GM18907 (cell line): ENCODE results near the gene CXCR5.
"Not testable (repeated sequence)": the region's sequence is repeated elsewhere in the genome, so short reads cannot be mapped to it uniquely, and the experiment has no call there.

Experiments used
- ATAC-seq: cut with Tn5 transposase; IDR thresholded peaks from one replicate; pipeline ENCODE4 v1.9.1; 2021; ENCODE audit warnings: mild to moderate bottlenecking, moderate library complexity; ENCODE audit not compliant: unreplicated experiment

Gene CXCR5

GRCh38 chr11:118883368-118884071 lies at the start of gene CXCR5:
TSS of gene CXCR5 (plus strand) at chr11:118883892. CDS start at chr11:118883942, 50 bp downstream.
- peak; percentile 71 for ATAC-seq

DNA sequence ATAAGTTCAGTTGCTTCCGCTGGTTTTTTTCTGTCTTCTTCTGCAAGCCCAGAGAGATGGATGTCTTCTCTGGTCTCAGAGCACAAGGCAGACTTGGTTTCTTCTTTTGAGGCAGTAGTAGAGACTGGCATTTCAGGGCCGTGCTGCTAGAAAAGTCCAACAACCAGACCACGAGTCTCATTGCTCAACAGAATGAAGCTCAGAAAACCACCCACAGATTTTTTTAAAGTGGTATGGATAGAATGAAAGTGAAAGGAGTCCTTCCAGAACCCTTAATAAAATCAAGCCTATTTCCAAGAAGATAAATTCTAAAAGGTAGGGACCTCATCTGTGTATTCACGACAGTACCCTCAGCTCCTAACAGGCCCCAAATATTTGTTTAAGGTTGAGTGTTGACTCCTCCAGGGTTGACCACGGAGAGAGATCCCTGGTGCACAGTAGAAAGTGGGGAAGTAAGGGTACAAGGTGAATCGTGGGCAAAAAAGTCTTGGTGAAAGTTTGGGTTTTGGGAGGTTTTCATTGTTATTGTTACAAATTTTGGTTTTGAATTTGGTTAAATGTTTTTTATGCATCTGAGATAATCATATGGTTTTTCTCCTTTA lies 49.2 kb upstream of the CXCR5 start:
- no peak for ATAC-seq

DNA sequence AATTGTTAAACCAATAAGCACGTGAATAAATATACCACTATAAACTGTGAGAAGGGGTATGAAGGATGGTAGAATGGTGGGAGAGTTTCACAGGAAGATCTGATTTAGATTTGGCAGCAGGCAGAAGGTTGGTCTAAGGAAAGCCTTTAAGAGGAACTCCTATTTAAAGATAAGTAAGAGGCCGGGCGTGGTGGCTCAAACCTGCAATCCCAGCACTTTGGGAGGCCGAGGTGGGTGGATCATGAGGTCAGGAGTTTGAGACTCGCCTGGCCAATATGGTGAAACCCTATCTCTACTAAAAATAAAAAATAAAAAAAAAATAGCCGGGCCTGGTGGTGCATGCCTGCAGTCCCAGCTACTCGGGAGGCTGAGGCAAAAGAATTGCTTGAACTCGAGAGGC lies 45.8 kb upstream of the CXCR5 start:
- ATAC-seq, result no peak

GRCh38 chr11:118838905-118839553 lies 44.7 kb upstream of the CXCR5 start:
- ATAC-seq, result peak; percentile 81

- ATAC-seq, result peak; percentile 63
These were observed 42.0 kb upstream of the CXCR5 start for GRCh38 chr11:118841469-118842242.

DNA sequence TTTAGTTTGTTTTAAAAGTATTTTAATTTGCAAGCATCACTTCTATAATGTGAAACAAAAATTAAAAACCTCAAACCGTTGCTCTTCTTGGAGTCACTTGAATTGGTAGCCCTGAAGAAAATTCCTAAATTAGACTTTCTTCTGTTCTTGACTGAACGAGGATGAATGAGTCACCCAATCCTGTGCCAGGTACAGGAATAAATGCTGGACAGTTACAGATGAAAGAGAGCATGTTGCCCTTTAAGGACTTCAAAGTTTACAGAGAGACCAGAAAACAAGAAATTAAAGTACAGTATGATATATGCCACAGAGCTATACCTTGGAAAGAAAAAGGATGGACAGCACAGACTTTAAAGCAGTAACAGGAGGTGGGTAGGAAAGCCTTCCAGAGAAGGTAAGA lies 41.3 kb upstream of the CXCR5 start:
- ATAC-seq, result no peak

GRCh38 chr11:118842843-118843242 lies 40.8 kb upstream of the CXCR5 start:
- not testable (repeated sequence) for ATAC-seq

DNA sequence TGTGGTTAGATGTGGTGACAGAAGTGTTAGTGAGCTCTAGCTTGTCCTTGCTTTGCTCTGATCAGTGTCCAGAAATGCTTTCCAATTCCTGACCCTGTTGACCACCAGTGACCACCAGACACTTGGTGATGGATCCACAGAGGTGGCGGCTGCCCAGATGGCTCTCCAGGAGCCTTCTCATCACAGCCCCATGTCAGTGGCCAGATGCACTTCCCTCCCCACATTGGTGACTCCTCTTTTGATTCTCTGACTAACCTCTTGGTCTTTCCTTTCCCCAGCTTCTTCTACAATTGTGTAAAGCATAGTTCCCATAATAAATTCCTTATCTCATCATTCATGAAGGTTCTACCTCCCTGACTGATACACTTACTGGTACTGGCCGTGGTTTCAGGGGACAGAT lies 40.1 kb upstream of the CXCR5 start:
- no peak for ATAC-seq

- no peak for ATAC-seq
These were observed 38.3 kb upstream of the CXCR5 start for GRCh38 chr11:118845369-118845768.

DNA sequence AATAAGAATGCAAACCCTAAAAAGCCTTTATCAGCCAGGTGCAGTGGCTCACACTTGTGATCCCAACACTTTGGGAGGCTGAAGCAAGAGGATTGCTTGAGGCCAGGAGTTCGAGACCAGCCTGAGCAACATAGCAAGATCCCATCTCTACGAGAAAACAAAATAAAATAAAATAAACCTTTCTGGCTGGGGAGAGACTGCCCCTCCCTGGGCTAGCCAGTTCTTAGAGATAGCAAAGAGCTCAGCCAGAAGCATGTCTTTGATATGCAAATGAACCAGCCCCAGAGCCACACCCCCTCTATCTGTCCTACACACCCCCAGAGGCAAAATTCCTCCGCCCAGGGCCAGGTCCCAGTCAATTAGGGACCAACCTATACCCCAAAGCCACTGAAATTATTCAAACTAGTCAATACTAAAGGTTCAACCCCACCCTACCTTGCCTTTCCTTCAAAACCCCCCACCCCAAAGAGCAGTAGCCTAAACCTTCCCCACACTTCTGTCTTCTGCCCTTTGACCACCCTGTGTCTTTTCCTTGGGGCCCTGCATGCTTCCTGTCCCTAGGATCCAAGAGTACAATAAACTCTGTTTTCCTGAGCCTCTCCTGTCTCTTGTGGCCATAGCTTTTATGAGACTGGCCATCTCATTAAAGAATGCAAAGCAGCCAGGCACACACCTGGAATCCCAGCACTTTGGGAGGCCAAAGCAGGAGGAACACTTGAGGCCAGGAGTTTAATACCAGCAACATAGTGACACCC lies 37.3 kb upstream of the CXCR5 start:
- ATAC-seq, result no peak

DNA sequence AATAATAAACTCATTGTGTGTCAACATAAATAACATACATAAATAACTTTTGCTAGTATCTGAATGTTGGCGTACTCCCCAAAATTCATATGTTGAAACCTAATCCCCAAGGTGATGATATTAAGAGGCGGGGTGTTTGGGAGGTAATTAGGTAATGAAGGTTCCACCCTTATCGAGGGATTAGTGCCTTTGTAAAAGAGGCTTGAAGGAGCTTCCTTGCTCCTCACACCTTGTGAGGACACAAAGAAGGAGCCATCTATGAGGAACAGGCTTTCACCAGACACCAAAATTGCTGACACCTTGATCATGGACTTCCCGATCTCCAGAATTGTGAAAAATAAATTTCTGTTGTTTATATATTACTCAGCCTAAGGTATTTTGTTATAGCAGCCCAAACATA lies 33.9 kb upstream of the CXCR5 start:
- ATAC-seq, result no peak

GRCh38 chr11:118851970-118852369 lies 31.7 kb upstream of the CXCR5 start:
- ATAC-seq, result no peak

DNA sequence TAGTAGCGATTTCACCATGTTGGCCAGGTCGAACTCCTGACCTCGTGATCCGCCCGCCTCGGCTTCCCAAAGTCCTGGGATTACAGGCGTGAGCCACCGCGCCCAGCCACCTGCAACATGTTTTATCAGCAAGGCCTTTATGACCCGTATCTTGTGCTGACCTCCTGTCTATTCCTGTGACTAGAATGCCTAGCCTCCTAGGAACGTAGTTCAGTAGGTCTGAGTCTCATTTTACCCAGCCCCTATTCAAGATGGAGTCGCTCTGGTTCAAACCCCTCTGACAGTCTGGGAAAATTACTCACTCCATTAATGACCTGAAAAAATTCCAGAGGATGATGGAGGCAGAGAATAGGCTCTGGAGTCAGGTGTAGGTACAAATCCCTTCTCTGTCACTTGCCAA lies 30.0 kb upstream of the CXCR5 start:
- ATAC-seq, result no peak

GRCh38 chr11:118856314-118856713 lies 27.4 kb upstream of the CXCR5 start:
- ATAC-seq, result no peak

DNA sequence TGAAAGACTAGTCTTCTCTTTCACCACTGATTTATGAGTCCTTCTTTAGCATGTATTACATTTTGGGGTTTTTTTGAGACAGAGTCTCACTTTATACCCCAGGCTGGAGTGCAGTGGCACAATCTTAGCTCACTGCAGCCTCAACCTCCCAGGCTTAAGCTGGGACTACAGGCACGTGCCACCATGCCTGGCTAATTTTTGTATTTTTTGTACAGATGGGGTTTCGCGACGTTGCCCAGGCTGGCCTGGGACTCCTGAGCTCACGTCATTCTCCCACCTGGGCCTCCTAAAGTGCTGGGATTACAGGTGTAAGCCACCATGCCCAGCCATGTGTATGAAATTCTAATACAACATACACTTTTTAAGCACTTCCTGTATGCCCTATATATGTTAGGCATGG lies 26.3 kb upstream of the CXCR5 start:
- no peak for ATAC-seq

- no peak for ATAC-seq
These were observed 23.7 kb upstream of the CXCR5 start for GRCh38 chr11:118859973-118860372.

GRCh38 chr11:118868659-118869058 lies 15.0 kb upstream of the CXCR5 start:
- ATAC-seq, result no peak

DNA sequence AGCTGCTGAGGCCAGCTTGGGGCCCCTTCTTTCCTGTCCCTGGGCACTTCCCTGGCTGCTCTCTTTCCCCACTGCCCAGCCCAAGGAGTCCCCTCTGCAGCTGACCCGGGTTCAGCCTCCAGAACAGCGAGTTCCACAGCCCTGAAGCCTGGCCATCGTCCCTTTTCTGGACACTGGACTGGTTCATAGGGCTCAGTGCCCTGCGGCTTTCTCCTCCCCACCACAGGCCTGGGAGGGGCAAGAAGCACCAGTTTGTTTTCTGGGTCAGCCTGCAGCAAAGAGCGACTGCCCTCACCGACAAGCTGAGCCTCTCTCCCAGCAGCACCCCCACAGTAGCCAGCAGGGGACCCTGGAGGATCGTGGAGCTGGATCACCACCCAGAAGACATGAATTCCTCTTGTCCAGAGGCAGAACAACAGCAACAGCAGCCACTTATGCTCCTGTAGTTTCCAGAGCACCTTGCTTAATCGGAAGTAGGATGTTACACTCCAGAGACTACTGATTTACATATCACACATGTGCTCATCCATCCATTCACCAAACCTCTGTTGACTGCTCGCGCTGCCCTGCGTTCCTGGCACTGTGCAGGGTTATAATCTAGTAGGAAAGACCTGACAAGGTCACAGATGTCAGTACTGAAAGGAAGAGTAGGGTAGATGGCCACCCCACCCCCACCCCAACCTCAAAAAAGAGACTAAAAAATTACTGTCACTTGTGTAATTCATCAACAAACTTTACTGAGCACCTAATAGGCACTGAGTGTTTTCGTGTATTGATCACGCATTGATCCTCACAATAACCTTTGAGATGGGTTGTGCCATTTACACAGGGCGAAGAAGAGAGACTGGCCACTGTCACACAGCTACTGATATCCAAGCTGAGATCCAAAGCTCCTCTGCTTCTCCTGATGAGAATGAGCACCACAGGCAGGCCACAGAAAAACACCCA lies 13.0 kb upstream of the CXCR5 start:
- peak; percentile 74 for ATAC-seq

DNA sequence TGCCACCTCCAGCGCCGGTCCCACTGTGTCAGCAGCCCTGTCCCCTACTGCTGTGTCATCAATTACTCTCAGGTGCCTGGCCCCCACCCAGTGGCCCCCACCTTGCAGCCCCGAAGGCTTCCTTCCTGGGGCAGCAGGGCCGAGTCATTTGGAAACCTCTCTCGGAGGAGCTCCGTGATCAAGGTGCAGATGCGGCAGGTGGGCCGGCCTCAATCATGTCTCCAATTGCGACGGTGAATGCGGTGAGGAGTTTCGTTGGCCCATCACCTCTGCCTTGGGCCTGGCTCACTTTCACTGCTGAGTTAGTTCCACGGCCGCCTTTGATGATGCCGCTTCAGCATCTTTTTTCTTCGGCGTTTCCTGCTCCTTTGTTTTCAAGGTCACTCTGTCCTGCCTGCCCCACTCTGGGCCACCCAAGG lies 11.3 kb upstream of the CXCR5 start:
- no peak for ATAC-seq

- ATAC-seq, result no peak
These were observed 9.9 kb upstream of the CXCR5 start for GRCh38 chr11:118873804-118874203.
